Vagina (tissue), 2 donors: ENCODE results near the gene AP2B1.

Experiments
- POLR2A ChIP-seq, 2 donors: fragments of 450-650 bp; IDR thresholded peaks; one replicate each; pipeline ENCODE4 v1.6.1; 2017; ENCODE audit warnings: antibody characterized with exemption in 2 of 2, mild to moderate bottlenecking in 2 of 2, moderate library complexity in 2 of 2
- POLR2AphosphoS5 ChIP-seq, 2 donors: sonication (generic); formaldehyde crosslinking; IDR thresholded peaks; one replicate each; pipeline ENCODE4 v1.9.0; 2017; ENCODE audit warnings: antibody characterized with exemption in 2 of 2, mild to moderate bottlenecking in 2 of 2, low read depth in 1 of 2; ENCODE audit not compliant: insufficient read depth in 1 of 2
- TF ChIP-seq, protein P1 (sequence below), 3 experiments: fragments of 450-650 bp in 2 of 3; fragments of 200-600 bp in 1 of 3; sonication (generic) in 1 of 3; IDR thresholded peaks; one replicate each; pipeline ENCODE4 v1.5.1; 2017 to 2019; ENCODE audit warnings: antibody characterized with exemption in 3 of 3, mild to moderate bottlenecking in 2 of 3, moderate library complexity in 2 of 3

DNA sequence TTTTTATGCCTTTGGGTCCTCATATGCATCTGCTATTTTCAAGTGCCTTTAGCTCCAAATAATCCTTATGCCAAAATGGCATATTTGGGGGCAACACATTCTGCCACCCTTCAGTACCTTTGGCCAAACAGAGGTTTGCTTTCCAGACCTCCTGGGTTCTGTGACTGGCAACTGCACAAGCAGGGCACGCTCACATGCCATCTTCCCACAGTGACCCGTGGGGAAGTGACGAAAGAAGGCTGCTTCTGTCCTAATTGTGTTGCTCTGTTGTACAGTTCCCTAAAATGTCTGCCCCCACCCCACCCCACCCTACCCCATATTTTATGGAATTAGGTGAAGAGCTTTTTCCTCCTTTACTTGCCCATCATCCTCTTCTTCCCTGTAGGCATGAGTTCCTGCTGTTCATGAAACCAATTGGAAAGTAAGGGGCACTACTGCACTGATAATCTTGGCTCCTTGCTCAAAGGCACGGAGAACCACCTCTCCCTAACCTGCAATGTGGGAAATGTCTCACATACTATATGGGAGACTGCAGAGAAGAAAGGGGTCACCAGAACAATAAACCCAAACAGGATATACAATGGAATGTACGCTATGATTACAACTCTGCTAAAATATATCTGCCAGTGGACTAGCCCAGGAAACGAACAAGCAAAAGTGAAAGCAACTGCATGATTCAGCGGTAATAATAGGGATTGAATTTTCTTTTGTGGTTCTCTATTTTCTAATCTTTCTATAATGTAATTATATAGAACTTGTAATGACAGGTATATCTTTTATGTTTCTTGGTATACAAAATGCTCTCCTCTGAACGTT lies 46.3 kb upstream of the AP2B1 start:
- no peak for TF ChIP-seq POLR2A (IDR thresholded peaks at IDR 0.05)
- TF ChIP-seq, protein P1, sequence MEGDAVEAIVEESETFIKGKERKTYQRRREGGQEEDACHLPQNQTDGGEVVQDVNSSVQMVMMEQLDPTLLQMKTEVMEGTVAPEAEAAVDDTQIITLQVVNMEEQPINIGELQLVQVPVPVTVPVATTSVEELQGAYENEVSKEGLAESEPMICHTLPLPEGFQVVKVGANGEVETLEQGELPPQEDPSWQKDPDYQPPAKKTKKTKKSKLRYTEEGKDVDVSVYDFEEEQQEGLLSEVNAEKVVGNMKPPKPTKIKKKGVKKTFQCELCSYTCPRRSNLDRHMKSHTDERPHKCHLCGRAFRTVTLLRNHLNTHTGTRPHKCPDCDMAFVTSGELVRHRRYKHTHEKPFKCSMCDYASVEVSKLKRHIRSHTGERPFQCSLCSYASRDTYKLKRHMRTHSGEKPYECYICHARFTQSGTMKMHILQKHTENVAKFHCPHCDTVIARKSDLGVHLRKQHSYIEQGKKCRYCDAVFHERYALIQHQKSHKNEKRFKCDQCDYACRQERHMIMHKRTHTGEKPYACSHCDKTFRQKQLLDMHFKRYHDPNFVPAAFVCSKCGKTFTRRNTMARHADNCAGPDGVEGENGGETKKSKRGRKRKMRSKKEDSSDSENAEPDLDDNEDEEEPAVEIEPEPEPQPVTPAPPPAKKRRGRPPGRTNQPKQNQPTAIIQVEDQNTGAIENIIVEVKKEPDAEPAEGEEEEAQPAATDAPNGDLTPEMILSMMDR (IDR thresholded peaks at IDR 0.05): no peak
- no peak for TF ChIP-seq POLR2AphosphoS5 (IDR thresholded peaks at IDR 0.05; ENCODE audit: insufficient read depth in 1 of 2, low read depth in 1 of 2)
